Metanephros (tissue), 1 donor: ENCODE data around the gene C9. TPM values are rescaled to one million over a fixed set of nuclear protein-coding genes. Genes with fewer than 3 reads are reported as not detected.

Experiments
- total RNA-seq: library from RNA; depleted of rRNA; stranded (reverse); fragments of >200 nt; gene quantifications from one replicate; pipeline ENCODE4 v1.2.3, GENCODE V29; 2014

The C9 gene
- total RNA-seq, result not detected

DNA sequence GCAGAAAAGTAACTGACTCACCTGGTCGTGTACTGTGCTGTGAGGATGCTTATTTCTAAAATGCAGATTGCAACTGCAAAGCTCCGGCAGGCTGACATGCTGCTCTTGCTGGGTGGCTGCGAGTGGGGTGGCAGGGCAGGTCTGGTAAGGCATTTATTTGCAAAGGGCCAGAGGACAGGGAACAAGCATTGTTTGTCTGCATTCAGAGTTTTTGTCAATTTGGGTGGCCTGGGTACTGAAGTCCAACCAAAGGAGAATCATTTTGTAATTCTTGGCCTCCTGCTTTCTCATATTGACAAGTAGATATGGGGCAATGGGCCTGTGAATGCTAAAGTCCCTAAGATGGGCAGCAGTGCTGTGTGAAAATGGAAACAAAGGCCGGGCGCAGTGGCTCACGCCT is at the start of gene C9:
C9 (minus strand) TSS at position 129 of the 400 bp plus-strand sequence; CDS start at position 98, 31 bp downstream.

Other genes with a start within 250 kb of the C9 start
- 5.5 TPM for gene FYB1, start 144.9 kb downstream of the C9 start, total RNA-seq
- gene DAB2, start 60.5 kb upstream of the C9 start, total RNA-seq, result 101 TPM